Activated T-helper 17 cell treated with anti-CD3 and anti-CD28 coated beads, Interleukin-2, amount 50 U/mL, for 72 hours (primary cell): ENCODE data around the gene LTA. TPM values are rescaled to one million over a fixed set of nuclear protein-coding genes. Genes with fewer than 3 reads are reported as not detected.

ENCODE experiments used
- ATAC-seq: fragments of 150-1000 bp; cut with Tn5 transposase; replicated peaks from 2 replicates; pipeline ENCODE4 v1.10.0; 2021; ENCODE audit warnings: mild to moderate bottlenecking, moderate library complexity
- H3K27ac Mint-ChIP-seq: one replicate; pipeline ENCODE4 v1.8.0; 2022; ENCODE audit warnings: mixed read lengths
- H3K27me3 Mint-ChIP-seq: one replicate; pipeline ENCODE4 v1.8.0; 2022; ENCODE audit warnings: mixed read lengths
- H3K36me3 Mint-ChIP-seq: one replicate; pipeline ENCODE4 v1.8.0; 2022; ENCODE audit warnings: low read depth, mild to moderate bottlenecking, mixed read lengths
- H3K4me1 Mint-ChIP-seq: one replicate; pipeline ENCODE4 v1.8.0; 2022; ENCODE audit warnings: mixed read lengths
- H3K4me3 Mint-ChIP-seq: one replicate; pipeline ENCODE4 v1.8.0; 2022; ENCODE audit warnings: mild to moderate bottlenecking, mixed read lengths
- H3K9me3 Mint-ChIP-seq: one replicate; pipeline ENCODE4 v1.8.0; 2022; ENCODE audit warnings: mixed read lengths
- total RNA-seq, 2 donors: library from RNA; stranded (reverse); gene quantifications; one replicate each; pipeline ENCODE4 v1.2.3, GENCODE V29; 2022

The LTA gene
- total RNA-seq, 2 donors from 2014 or later = 163 to 567 TPM

DNA sequence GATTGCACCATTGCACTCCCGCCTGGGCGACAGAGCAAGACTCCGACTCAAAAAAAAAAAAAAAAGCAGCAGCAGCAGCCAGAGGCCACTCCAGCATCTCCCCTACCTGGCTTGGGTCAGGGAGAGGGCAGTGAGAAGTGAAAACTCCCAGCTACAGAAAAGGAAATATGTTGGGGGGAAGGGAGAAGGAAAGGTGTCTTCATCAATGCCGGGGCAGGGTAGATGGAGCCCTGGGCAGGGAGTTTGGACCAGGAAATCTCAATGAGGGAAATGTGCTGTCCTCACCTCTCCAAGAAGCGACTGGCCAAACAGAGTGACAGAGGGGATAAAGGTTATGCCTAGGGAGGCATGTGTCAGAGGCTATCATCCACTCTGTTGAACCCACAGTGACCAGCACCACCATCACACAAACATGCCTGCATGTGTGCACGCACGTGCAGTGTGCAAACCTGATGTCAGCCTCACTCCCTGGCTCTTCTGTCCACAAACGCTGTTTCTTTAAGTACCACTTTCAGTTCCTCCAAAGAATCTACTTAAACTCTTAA, 42.1 kb downstream of the LTA start:
- no peak overlapping the region for H3K4me3 Mint-ChIP-seq
- no peak overlapping the region for H3K27ac Mint-ChIP-seq
- H3K36me3 Mint-ChIP-seq = no peaks in the 10 kb centered on the region
- no peaks in the 10 kb centered on the region for H3K9me3 Mint-ChIP-seq
- H3K27me3 Mint-ChIP-seq = no peaks in the 10 kb centered on the region
- peaks cover 11% of the 10 kb centered on the region for H3K4me1 Mint-ChIP-seq
- no peak for ATAC-seq

- Mint-ChIP-seq H3K4me3 (peak within 1 kb of the TSS; percentile 56), H3K4me1 (peaks cover 15% of the 10 kb centered on the region), H3K9me3 (no peaks in the 10 kb centered on the region), H3K27me3 (no peaks in the 10 kb centered on the region), H3K27ac (peak within 1 kb of the TSS; percentile 67), H3K36me3 (peaks cover 5% of the 10 kb centered on the region)
- ATAC-seq = no peak
These were observed 42.8 kb downstream of the LTA start, which contains the start of gene AIF1 for GRCh38 chr6:31614684-31615578. AIF1 (plus strand) TSS chr6:31615234; CDS start chr6:31615330, 96 bp downstream.

GRCh38 chr6:31615748-31616147, 43.7 kb downstream of the LTA start:
- no peak for ATAC-seq
- H3K4me3 Mint-ChIP-seq = peak overlapping the region; percentile 56
- H3K27ac Mint-ChIP-seq = peak overlapping the region; percentile 67

GRCh38 chr6:31617010-31617409, 44.9 kb downstream of the LTA start:
- H3K27ac Mint-ChIP-seq = peak overlapping the region; percentile 67
- H3K36me3 Mint-ChIP-seq = peaks cover 23% of the 10 kb centered on the region
- no peaks in the 10 kb centered on the region for H3K27me3 Mint-ChIP-seq
- no peak for ATAC-seq
- H3K9me3 Mint-ChIP-seq = no peaks in the 10 kb centered on the region
- H3K4me1 Mint-ChIP-seq = peaks cover 20% of the 10 kb centered on the region
- H3K4me3 Mint-ChIP-seq = peak overlapping the region; percentile 56

More at GRCh38 chr6:31615748-31616147, 43.7 kb downstream of the LTA start:
- Mint-ChIP-seq H3K36me3 (peaks cover 10% of the 10 kb centered on the region), H3K27me3 (no peaks in the 10 kb centered on the region), H3K9me3 (no peaks in the 10 kb centered on the region), H3K4me1 (peaks cover 15% of the 10 kb centered on the region)

- H3K27me3 Mint-ChIP-seq = no peaks in the 10 kb centered on the region
- H3K36me3 Mint-ChIP-seq = peaks cover 53% of the 10 kb centered on the region
- peaks cover 32% of the 10 kb centered on the region for H3K4me1 Mint-ChIP-seq
- ATAC-seq = peak; percentile 86
- H3K4me3 Mint-ChIP-seq = peak overlapping the region; percentile 82
- H3K9me3 Mint-ChIP-seq = no peaks in the 10 kb centered on the region
- peak overlapping the region; percentile 96 for H3K27ac Mint-ChIP-seq
These were observed 47.9 kb downstream of the LTA start for GRCh38 chr6:31619805-31620585.

- Mint-ChIP-seq H3K4me1 (peaks cover 32% of the 10 kb centered on the region), H3K9me3 (no peaks in the 10 kb centered on the region), H3K27ac (peak within 1 kb of the TSS; percentile 96), H3K36me3 (peaks cover 60% of the 10 kb centered on the region), H3K27me3 (no peaks in the 10 kb centered on the region), H3K4me3 (peak within 1 kb of the TSS; percentile 82)
- peak; percentile 37 for ATAC-seq
These were observed 48.7 kb downstream of the LTA start, which contains the start of gene PRRC2A for GRCh38 chr6:31620586-31621319. PRRC2A (plus strand) TSS chr6:31620715; CDS start chr6:31622790, 2,075 bp downstream.

DNA sequence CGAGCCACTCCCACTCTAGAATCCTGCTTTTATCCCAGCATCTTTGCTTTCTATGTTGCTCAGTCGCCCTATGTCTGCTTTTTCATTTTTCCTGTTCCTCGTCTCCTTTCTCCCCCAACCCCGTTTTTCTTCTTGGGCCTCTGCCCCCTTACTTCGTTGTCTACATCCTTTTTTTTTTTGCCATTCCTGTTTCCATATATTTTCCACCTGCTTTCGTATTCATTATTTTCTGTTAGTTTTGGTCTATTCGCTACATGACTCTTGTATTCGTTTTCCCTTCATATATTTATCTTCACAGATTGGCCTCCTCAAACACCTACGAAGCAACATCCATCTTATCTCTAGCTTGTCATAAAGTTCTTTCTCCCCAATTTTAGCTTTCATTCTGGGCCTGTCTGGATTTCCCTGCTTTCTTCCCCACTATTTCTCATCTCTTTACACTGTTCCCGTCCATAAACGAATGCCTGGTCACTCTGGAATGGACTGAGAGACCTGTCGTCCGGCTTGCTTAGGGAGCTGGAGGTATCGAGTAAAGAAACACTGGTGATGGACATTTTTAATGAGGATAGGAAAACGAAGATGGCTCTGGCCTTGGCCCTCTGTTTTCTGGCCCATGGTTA, 49.3 kb downstream of the LTA start:
- Mint-ChIP-seq H3K9me3 (no peaks in the 10 kb centered on the region), H3K36me3 (peaks cover 67% of the 10 kb centered on the region), H3K27ac (peak overlapping the region; percentile 96), H3K4me1 (peaks cover 30% of the 10 kb centered on the region), H3K4me3 (peak overlapping the region; percentile 82), H3K27me3 (no peaks in the 10 kb centered on the region)
- no peak for ATAC-seq

DNA sequence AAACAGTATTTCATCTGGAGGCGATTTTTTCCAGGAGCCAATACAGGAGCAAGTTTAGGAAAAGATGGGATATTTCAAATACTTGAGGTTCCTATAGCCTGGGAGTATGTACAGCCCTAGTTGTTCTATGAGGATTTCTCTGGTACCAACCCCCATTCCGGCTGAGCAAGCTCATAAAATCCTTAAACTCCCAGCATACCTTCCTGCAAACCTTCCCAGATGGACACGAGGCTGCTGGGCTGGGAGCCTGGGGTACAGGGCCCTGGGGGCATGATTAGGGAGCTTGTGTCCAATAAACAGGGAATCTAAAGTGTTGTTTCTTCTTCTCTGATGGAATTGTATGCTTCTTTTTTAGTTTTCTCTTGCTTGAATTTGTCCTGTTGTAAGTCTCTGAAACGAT, 49.9 kb downstream of the LTA start:
- Mint-ChIP-seq H3K4me3 (peak overlapping the region; percentile 82), H3K27ac (peak overlapping the region; percentile 96), H3K27me3 (no peaks in the 10 kb centered on the region), H3K9me3 (no peaks in the 10 kb centered on the region), H3K36me3 (peaks cover 73% of the 10 kb centered on the region), H3K4me1 (peaks cover 27% of the 10 kb centered on the region)
- no peak for ATAC-seq

GRCh38 chr6:31622684-31623091, 50.6 kb downstream of the LTA start:
- ATAC-seq = no peak
- no peaks in the 10 kb centered on the region for H3K27me3 Mint-ChIP-seq
- no peaks in the 10 kb centered on the region for H3K9me3 Mint-ChIP-seq
- H3K27ac Mint-ChIP-seq = peak overlapping the region; percentile 96
- H3K4me1 Mint-ChIP-seq = peaks cover 27% of the 10 kb centered on the region
- H3K4me3 Mint-ChIP-seq = peak overlapping the region; percentile 82
- H3K36me3 Mint-ChIP-seq = peaks cover 80% of the 10 kb centered on the region

Other genes with a start within 250 kb of the LTA start
- 1,000 to 10,000 TPM; 3,089 to 4,180 TPM for gene HLA-B, start 215.1 kb upstream of the LTA start, total RNA-seq
- 10 to 100 TPM; 11.6 to 16.2 TPM for gene MICA, start 168.7 kb upstream of the LTA start, total RNA-seq
- 10 to 100 TPM; 25.8 to 34.3 TPM for gene MICB, start 74.1 kb upstream of the LTA start, total RNA-seq
- not detected for gene MCCD1, start 43.3 kb upstream of the LTA start, total RNA-seq
- 100 to 1,000 TPM; 558 to 568 TPM for gene DDX39B, start 30.3 kb upstream of the LTA start, total RNA-seq
- 1 to 10 TPM; 2.1 to 2.4 TPM for gene ATP6V1G2, start 25.7 kb upstream of the LTA start, total RNA-seq
- gene NFKBIL1, start 24.7 kb upstream of the LTA start, total RNA-seq = 10 to 100 TPM; 14.1 to 29.8 TPM
- gene TNF, start 3.3 kb downstream of the LTA start, total RNA-seq = 100 to 1,000 TPM in 1 of 2 donors, 10 to 100 TPM in 1; 69.5 to 199 TPM
- gene LTB, start 10.1 kb downstream of the LTA start, total RNA-seq = 100 to 1,000 TPM; 269 to 395 TPM
- gene LST1, start 14.0 kb downstream of the LTA start, total RNA-seq = 10 to 100 TPM in 1 of 2 donors, 1 to 10 TPM in 1; 8.1 to 28.7 TPM
- gene NCR3, start 20.7 kb downstream of the LTA start, total RNA-seq = 10 to 100 TPM; 25.4 to 28.6 TPM
- gene AIF1, start 42.9 kb downstream of the LTA start, total RNA-seq = 10 to 100 TPM in 1 of 2 donors, 1 to 10 TPM in 1; 9.1 to 15.5 TPM
- gene PRRC2A, start 48.4 kb downstream of the LTA start, total RNA-seq = 100 to 1,000 TPM; 226 to 237 TPM
- 100 to 1,000 TPM; 298 to 383 TPM for gene BAG6, start 80.4 kb downstream of the LTA start, total RNA-seq
- gene APOM, start 83.6 kb downstream of the LTA start, total RNA-seq = 1 to 10 TPM in 1 of 2 donors, under 1 TPM in 1; 0.76 to 1.3 TPM
- gene C6orf47, start 88.5 kb downstream of the LTA start, total RNA-seq = 10 to 100 TPM; 16.2 to 21.0 TPM
- 10 to 100 TPM; 30.1 to 39.0 TPM for gene GPANK1, start 92.7 kb downstream of the LTA start, total RNA-seq
- 100 to 1,000 TPM; 204 to 245 TPM for gene CSNK2B, start 93.8 kb downstream of the LTA start, total RNA-seq
- gene LY6G5B, start 97.7 kb downstream of the LTA start, total RNA-seq = 10 to 100 TPM; 25.3 to 28.1 TPM
- 1 to 10 TPM; 2.2 to 5.0 TPM for gene LY6G5C, start 108.8 kb downstream of the LTA start, total RNA-seq
- 10 to 100 TPM; 31.4 to 31.7 TPM for gene ABHD16A, start 131.0 kb downstream of the LTA start, total RNA-seq
- not detected for gene LY6G6F, start 134.6 kb downstream of the LTA start, total RNA-seq
- not detected for gene LY6G6D, start 143.1 kb downstream of the LTA start, total RNA-seq
- gene LY6G6C, start 149.5 kb downstream of the LTA start, total RNA-seq = under 1 TPM in 1 of 2 donors, not detected in 1; 0.64 TPM
- not detected for gene MPIG6B, start 151.1 kb downstream of the LTA start, total RNA-seq
- 10 to 100 TPM in 1 of 2 donors, 1 to 10 TPM in 1; 9.4 to 23.8 TPM for gene DDAH2, start 157.0 kb downstream of the LTA start, total RNA-seq
- 100 to 1,000 TPM; 406 to 482 TPM for gene CLIC1, start 164.2 kb downstream of the LTA start, total RNA-seq
- gene MSH5, start 167.7 kb downstream of the LTA start, total RNA-seq = 10 to 100 TPM; 78.9 to 82.6 TPM
- 10 to 100 TPM; 12.1 to 18.9 TPM for gene SAPCD1, start 190.4 kb downstream of the LTA start, total RNA-seq
- 1 to 10 TPM; 2.9 to 4.2 TPM for gene VWA7, start 205.0 kb downstream of the LTA start, total RNA-seq
- gene VARS1, start 223.5 kb downstream of the LTA start, total RNA-seq = 100 to 1,000 TPM in 1 of 2 donors, 10 to 100 TPM in 1; 75.3 to 134 TPM
- gene LSM2, start 234.7 kb downstream of the LTA start, total RNA-seq = 100 to 1,000 TPM in 1 of 2 donors, 10 to 100 TPM in 1; 92.5 to 139 TPM
- 1 to 10 TPM; 2.7 to 2.9 TPM for gene HSPA1L, start 243.0 kb downstream of the LTA start, total RNA-seq
- gene HSPA1A, start 243.3 kb downstream of the LTA start, total RNA-seq = 100 to 1,000 TPM; 124 to 189 TPM